Measurements from ENCODE around the gene AQP10. TPM values are rescaled to one million over a fixed set of nuclear protein-coding genes. Genes with fewer than 3 reads are reported as not detected.
A peak's percentile ranks its signal among the peaks of the same experiment; 100 is the strongest.
"Not testable (repeated sequence)": the region's sequence is repeated elsewhere in the genome, so short reads cannot be mapped to it uniquely, and the experiment has no call there.

AQP10 gene
- total RNA-seq, 2 donors from 2014 or later: not detected

- ATAC-seq (no peak), DNase-seq (no peak)
- intact Hi-C loops (cut with DNase I): no loop called here
Observed at GRCh38 chr1:154337253-154337894, 16.5 kb downstream of the AQP10 start.

GRCh38 chr1:154338875-154339274 is 18.0 kb downstream of the AQP10 start:
- intact Hi-C loops (cut with DNase I): no loop called here
- no peak for DNase-seq
- no peak for ATAC-seq

GRCh38 chr1:154341366-154341765 is 20.5 kb downstream of the AQP10 start:
- intact Hi-C loops (cut with DNase I); ATAC-seq; DNase-seq: not testable (repeated sequence)

GRCh38 chr1:154342132-154342531 is 21.2 kb downstream of the AQP10 start:
- ATAC-seq (no peak), DNase-seq (no peak)
- intact Hi-C loops (cut with DNase I): no loop called here

GRCh38 chr1:154342836-154343472 is 22.1 kb downstream of the AQP10 start:
- intact Hi-C loops (cut with DNase I): no loop called here
- ATAC-seq: peak; percentile 50 to 78

GRCh38 chr1:154344977-154345837 is 24.3 kb downstream of the AQP10 start:
- intact Hi-C loops (cut with DNase I): no loop called here
- DNase-seq: peak; percentile 63
- ATAC-seq: no peak

More at GRCh38 chr1:154342836-154343472, 22.1 kb downstream of the AQP10 start:
- peak; percentile 48 for DNase-seq

GRCh38 chr1:154346276-154346917 is 25.5 kb downstream of the AQP10 start:
- intact Hi-C loops (cut with DNase I): no loop called here
- DNase-seq (no peak), ATAC-seq (no peak)

- no peak for ATAC-seq
- DNase-seq: no peak
- intact Hi-C loops (cut with DNase I): no loop called here
Observed at GRCh38 chr1:154347961-154348360, 27.1 kb downstream of the AQP10 start.

- intact Hi-C loops (cut with DNase I): no loop called here
- ATAC-seq: no peak
- DNase-seq: no peak
Observed at GRCh38 chr1:154348429-154349076, 27.7 kb downstream of the AQP10 start.

- intact Hi-C loops (cut with DNase I): no loop called here
- ATAC-seq: no peak
- no peak for DNase-seq
Observed at GRCh38 chr1:154349121-154349520, 28.2 kb downstream of the AQP10 start.

- ATAC-seq: no peak
- intact Hi-C loops (cut with DNase I): loop anchor here in 1 of 2 donors (10.0 kb wide), 1 partner anchor 54 kb away; the partner anchor contains the start of gene IL6R
- no peak for DNase-seq
Observed at GRCh38 chr1:154350383-154350782, 29.5 kb downstream of the AQP10 start.

GRCh38 chr1:154351363-154352068 is 30.6 kb downstream of the AQP10 start:
- DNase-seq (no peak), ATAC-seq (no peak)
- intact Hi-C loops (cut with DNase I): loop anchor here in 1 of 2 donors (10.0 kb wide), 1 partner anchor 53 kb away; the partner anchor contains the start of gene IL6R

- DNase-seq (no peak), ATAC-seq (no peak)
- intact Hi-C loops (cut with DNase I): loop anchor here in 1 of 2 donors (10.0 kb wide), 1 partner anchor 53 kb away; the partner anchor contains the start of gene IL6R
Observed at GRCh38 chr1:154352245-154352580, 31.3 kb downstream of the AQP10 start.

- DNase-seq (peak; percentile 62), ATAC-seq (peak; percentile 64 to 68)
- intact Hi-C loops (cut with DNase I): loop anchor here in 1 of 2 donors (10.0 kb wide), 1 partner anchor 52 kb away; the partner anchor contains the start of gene IL6R
Observed at GRCh38 chr1:154352581-154353459, 31.9 kb downstream of the AQP10 start.

- DNase-seq: no peak
- intact Hi-C loops (cut with DNase I): loop anchor here in 1 of 2 donors (10.0 kb wide), 1 partner anchor 51 kb away; the partner anchor contains the start of gene IL6R
- peak; percentile 62 to 72 for ATAC-seq
Observed at GRCh38 chr1:154353460-154353904, 32.6 kb downstream of the AQP10 start.

GRCh38 chr1:154353966-154354365 is 33.1 kb downstream of the AQP10 start:
- intact Hi-C loops (cut with DNase I): loop anchor here in 1 of 2 donors (10.0 kb wide), 1 partner anchor 51 kb away; the partner anchor contains the start of gene IL6R
- no peak for DNase-seq
- no peak for ATAC-seq

- ATAC-seq: no peak
- intact Hi-C loops (cut with DNase I): loop anchor here in 1 of 2 donors (10.0 kb wide), 1 partner anchor 46 kb away; the partner anchor contains the start of gene IL6R
- no peak for DNase-seq
Observed at GRCh38 chr1:154358519-154358918, 37.6 kb downstream of the AQP10 start.
